Fibroblast of lung (primary cell): ENCODE data around the gene MRPS2.
"Not testable (repeated sequence)": the region's sequence is repeated elsewhere in the genome, so short reads cannot be mapped to it uniquely, and the experiment has no call there.

Experiments
- EZH2 ChIP-seq: IDR thresholded peaks from 2 replicates; pipeline ENCODE4 v1.5.1; 2012; ENCODE audit warnings: low read length, control low read depth, mild to moderate bottlenecking; ENCODE audit errors: missing control alignments
- TF ChIP-seq, protein P1 (sequence below), 2 donors: IDR thresholded peaks in 1 of 2; conservative IDR thresholded peaks in 1 of 2; 1 replicate in 1 of 2; 2 replicates in 1 of 2; pipeline ENCODE4 v1.5.1; 2011 to 2012; ENCODE audit warnings: low read length in 2 of 2, control low read depth in 1 of 2, inconsistent platforms in 1 of 2, low read depth in 1 of 2, mild to moderate bottlenecking in 1 of 2

DNA sequence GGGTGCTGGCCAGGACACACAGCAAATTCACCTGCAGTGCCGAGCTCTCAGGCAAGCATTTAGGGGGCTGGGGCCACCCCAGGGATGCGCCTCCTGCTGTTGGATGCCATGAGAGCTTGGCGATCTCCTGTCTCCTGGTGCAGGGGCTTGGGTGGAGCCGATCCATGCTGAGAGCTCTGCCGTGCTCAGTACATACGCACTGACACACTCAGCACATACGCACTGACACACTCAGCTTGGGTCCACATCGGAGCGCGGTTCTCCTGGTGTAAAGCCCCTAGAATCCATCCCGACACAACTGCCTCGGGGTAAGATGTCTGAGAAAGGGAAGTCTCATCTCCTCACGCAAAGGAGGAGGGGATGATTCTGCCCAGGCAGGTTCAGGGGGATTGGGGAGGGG lies 35.1 kb downstream of the MRPS2 start:
- TF ChIP-seq, protein P1, sequence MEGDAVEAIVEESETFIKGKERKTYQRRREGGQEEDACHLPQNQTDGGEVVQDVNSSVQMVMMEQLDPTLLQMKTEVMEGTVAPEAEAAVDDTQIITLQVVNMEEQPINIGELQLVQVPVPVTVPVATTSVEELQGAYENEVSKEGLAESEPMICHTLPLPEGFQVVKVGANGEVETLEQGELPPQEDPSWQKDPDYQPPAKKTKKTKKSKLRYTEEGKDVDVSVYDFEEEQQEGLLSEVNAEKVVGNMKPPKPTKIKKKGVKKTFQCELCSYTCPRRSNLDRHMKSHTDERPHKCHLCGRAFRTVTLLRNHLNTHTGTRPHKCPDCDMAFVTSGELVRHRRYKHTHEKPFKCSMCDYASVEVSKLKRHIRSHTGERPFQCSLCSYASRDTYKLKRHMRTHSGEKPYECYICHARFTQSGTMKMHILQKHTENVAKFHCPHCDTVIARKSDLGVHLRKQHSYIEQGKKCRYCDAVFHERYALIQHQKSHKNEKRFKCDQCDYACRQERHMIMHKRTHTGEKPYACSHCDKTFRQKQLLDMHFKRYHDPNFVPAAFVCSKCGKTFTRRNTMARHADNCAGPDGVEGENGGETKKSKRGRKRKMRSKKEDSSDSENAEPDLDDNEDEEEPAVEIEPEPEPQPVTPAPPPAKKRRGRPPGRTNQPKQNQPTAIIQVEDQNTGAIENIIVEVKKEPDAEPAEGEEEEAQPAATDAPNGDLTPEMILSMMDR (conservative IDR thresholded peaks at IDR 0.05 in 1 of 2, IDR thresholded peaks at IDR 0.05 in 1 of 2; ENCODE audit: low read depth in 1 of 2, low read length in 2 of 2) = not testable (repeated sequence)
- TF ChIP-seq EZH2 = not testable (repeated sequence)
